Neural crest cell (in vitro differentiated cells): ENCODE results near the gene FFAR2. TPM values are rescaled to one million over a fixed set of nuclear protein-coding genes. Genes with fewer than 3 reads are reported as not detected.

Experiments used
- DNase-seq: peaks from one replicate; pipeline ENCODE4 v3.0.0; 2021; ENCODE audit warnings: low read depth, mixed read lengths, low spot score
- H3K27ac Mint-ChIP-seq: one replicate; pipeline ENCODE4 v1.8.0; 2021; ENCODE audit warnings: mild to moderate bottlenecking, mixed read lengths; ENCODE audit not compliant: unreplicated experiment
- H3K27me3 Mint-ChIP-seq: 2 replicates; pipeline ENCODE4 v1.8.0; 2021; ENCODE audit warnings: low read depth, mild to moderate bottlenecking, mixed read lengths
- H3K36me3 Mint-ChIP-seq: 2 replicates; pipeline ENCODE4 v1.8.0; 2021; ENCODE audit warnings: low read depth, mild to moderate bottlenecking, mixed read lengths
- H3K4me1 Mint-ChIP-seq: 2 replicates; pipeline ENCODE4 v1.8.0; 2021; ENCODE audit warnings: mixed read lengths
- H3K4me3 Mint-ChIP-seq: one replicate; pipeline ENCODE4 v1.8.0; 2021; ENCODE audit warnings: mild to moderate bottlenecking, mixed read lengths
- H3K9me3 Mint-ChIP-seq: 2 replicates; pipeline ENCODE4 v1.8.0; 2021; ENCODE audit warnings: mixed read lengths
- total RNA-seq: library from RNA; stranded (reverse); gene quantifications from 2 replicates; pipeline ENCODE4 v1.2.1, GENCODE V29; 2021
- TF ChIP-seq, protein P1 (sequence below): fragments of 200-600 bp; sonication (generic); conservative IDR thresholded peaks from 2 replicates; pipeline ENCODE4 v1.5.0; 2021; ENCODE audit warnings: antibody characterized with exemption, mild to moderate bottlenecking

Gene FFAR2
- total RNA-seq, 1 donor from 2014 or later: not detected

DNA sequence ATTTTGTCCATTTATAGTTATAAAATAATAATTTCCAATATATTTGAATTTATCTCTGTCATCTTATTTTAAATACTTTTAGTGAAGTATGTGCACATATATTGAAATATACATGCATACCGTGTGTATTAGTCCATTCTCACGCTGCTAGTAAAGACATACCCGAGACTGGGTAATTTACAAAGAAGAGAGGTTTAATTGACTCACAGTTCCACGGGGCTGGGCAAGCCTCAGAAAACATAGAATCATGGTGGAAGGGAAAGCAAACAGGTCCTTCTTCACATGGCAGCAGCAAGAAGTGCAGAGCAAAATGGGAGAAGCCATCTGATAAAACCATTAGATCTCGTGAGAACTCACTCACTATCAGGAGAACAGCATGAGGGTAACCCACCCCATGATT, 37.6 kb upstream of the FFAR2 start:
- H3K36me3 Mint-ChIP-seq: no peaks in the 10 kb centered on the region
- DNase-seq: no peak
- TF ChIP-seq, protein P1, sequence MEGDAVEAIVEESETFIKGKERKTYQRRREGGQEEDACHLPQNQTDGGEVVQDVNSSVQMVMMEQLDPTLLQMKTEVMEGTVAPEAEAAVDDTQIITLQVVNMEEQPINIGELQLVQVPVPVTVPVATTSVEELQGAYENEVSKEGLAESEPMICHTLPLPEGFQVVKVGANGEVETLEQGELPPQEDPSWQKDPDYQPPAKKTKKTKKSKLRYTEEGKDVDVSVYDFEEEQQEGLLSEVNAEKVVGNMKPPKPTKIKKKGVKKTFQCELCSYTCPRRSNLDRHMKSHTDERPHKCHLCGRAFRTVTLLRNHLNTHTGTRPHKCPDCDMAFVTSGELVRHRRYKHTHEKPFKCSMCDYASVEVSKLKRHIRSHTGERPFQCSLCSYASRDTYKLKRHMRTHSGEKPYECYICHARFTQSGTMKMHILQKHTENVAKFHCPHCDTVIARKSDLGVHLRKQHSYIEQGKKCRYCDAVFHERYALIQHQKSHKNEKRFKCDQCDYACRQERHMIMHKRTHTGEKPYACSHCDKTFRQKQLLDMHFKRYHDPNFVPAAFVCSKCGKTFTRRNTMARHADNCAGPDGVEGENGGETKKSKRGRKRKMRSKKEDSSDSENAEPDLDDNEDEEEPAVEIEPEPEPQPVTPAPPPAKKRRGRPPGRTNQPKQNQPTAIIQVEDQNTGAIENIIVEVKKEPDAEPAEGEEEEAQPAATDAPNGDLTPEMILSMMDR: no peak
- H3K27me3 Mint-ChIP-seq: peaks cover 64% of the 10 kb centered on the region
- no peak overlapping the region for H3K27ac Mint-ChIP-seq
- no peak overlapping the region for H3K4me3 Mint-ChIP-seq
- H3K9me3 Mint-ChIP-seq: no peaks in the 10 kb centered on the region
- no peaks in the 10 kb centered on the region for H3K4me1 Mint-ChIP-seq

DNA sequence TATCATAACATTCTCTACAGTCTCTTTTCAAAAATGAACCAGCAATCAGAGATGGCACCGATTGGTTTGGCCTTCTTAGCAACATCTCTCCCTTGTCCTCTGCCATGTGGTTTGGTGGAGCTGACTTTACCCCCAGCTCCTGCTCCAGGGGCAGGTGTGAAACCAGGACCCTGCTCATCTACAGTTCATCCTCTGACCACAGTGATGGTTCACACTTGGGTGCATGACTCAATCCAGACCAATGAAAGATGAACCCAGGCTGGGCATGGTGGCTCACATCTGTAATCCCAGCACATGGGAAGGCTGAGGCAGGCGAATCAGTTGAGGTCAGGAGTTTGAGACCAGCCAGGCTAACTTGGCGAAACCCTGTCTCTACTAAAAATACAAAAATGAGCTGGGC, 33.6 kb upstream of the FFAR2 start:
- DNase-seq: no peak
- H3K27ac Mint-ChIP-seq: no peak overlapping the region
- no peaks in the 10 kb centered on the region for H3K36me3 Mint-ChIP-seq
- H3K9me3 Mint-ChIP-seq: no peaks in the 10 kb centered on the region
- TF ChIP-seq, protein P1: no peak
- H3K27me3 Mint-ChIP-seq: peaks cover 79% of the 10 kb centered on the region
- no peak overlapping the region for H3K4me3 Mint-ChIP-seq
- no peaks in the 10 kb centered on the region for H3K4me1 Mint-ChIP-seq

DNA sequence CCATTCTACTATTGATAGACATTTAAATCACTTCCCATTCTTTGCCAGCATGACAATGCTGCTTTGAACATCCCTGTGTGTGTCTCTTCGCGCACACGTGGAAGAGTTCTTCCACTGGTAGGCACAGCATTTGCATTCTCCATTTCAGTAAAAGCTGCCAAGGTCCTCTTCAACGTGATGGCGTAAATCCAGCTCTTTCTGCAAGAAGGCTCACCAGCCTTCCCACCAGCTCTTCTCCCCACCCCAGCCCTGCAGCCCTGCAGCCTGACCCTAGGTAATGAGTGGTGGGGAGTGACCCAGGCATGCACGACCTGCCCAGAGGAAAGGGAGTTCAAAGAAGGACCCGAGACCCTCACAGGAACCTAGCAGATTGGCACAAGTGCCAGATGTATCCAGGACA, 31.7 kb upstream of the FFAR2 start:
- Mint-ChIP-seq H3K36me3 (no peaks in the 10 kb centered on the region), H3K27me3 (peaks cover 67% of the 10 kb centered on the region), H3K4me3 (no peak overlapping the region), H3K9me3 (no peaks in the 10 kb centered on the region), H3K4me1 (no peaks in the 10 kb centered on the region), H3K27ac (no peak overlapping the region)
- TF ChIP-seq, protein P1: no peak
- no peak for DNase-seq

DNA sequence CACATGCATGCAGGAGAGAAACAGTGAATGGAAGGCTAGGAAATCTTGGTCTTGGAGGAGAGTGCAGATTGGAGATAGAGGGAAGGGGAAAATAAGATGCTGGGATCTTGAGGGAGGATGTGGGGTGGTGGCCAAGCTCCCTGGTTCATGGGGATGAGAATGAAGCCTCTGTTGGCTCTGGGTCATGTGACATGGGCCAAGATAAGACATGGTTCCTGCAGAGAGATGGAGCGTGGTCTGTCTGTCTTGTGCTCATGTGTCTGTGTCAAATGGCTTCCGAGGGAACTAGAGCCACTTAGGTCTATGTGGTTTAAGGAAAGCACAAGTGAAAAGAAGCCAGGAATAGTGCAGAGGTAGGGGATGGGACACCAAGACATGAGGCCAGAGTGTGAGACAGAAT, 30.8 kb upstream of the FFAR2 start:
- Mint-ChIP-seq H3K27ac (no peak overlapping the region), H3K4me1 (no peaks in the 10 kb centered on the region), H3K9me3 (no peaks in the 10 kb centered on the region), H3K4me3 (no peak overlapping the region), H3K27me3 (peaks cover 66% of the 10 kb centered on the region), H3K36me3 (no peaks in the 10 kb centered on the region)
- TF ChIP-seq, protein P1: no peak
- DNase-seq: no peak

DNA sequence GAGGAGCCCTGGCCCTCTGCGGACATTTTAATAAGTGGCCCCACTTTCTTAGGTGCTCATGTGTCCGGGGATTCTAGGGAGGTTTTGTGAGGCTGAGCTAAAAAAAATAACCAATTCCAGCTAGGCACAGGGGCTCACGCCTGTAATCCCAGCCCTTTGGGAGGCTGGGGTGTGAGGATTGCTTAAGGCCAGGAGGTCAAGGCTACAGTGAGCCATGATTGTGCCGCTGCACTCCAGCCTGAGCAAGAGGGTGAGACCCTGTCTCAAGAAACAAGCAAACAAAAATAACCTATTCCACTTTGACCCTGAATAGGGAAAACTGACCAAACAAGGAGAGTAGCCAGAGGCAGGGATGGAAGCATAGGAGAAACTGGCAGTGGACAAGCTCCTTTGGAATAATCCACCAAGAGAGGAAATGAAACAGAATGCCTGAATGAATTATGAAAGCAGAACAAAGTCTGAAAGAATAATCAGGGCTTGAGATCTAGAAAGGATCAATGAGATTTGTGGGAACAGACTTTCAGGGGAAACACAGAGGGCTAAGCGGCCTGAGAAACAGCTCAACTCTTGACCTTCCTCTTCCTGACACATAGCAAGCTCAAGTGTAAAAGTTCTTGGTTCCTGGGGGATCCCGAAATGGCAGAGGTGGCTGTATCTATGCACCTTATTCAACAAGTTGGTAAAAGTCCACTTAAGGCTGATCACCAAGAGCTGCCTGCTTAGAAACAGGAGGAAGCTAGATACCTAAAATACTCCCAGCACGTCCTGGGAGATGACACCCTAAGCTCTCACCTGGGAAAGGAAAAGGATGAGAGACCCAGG, 30.1 kb upstream of the FFAR2 start:
- Mint-ChIP-seq H3K4me3 (no peak overlapping the region), H3K36me3 (no peaks in the 10 kb centered on the region), H3K27ac (no peak overlapping the region), H3K4me1 (no peaks in the 10 kb centered on the region), H3K9me3 (no peaks in the 10 kb centered on the region), H3K27me3 (peaks cover 61% of the 10 kb centered on the region)
- TF ChIP-seq, protein P1: no peak
- no peak for DNase-seq
